Measurements from ENCODE around the gene TRPV6.

TRPV6 gene

GRCh38 chr7:142867398-142868187 lies 18.0 kb downstream of the TRPV6 start:
- FAIRE-seq = no peak

GRCh38 chr7:142867097-142867378 lies 18.5 kb downstream of the TRPV6 start:
- no peak for FAIRE-seq

- no peak for FAIRE-seq
Observed at GRCh38 chr7:142866361-142867096, 19.0 kb downstream of the TRPV6 start.

- FAIRE-seq = no peak
Observed at GRCh38 chr7:142865766-142866165, 19.8 kb downstream of the TRPV6 start.

GRCh38 chr7:142864980-142865747 lies 20.4 kb downstream of the TRPV6 start:
- FAIRE-seq = no peak

GRCh38 chr7:142863891-142864685 lies 21.5 kb downstream of the TRPV6 start:
- FAIRE-seq = no peak

- FAIRE-seq = no peak
Observed at GRCh38 chr7:142862786-142863400, 22.7 kb downstream of the TRPV6 start.

GRCh38 chr7:142862351-142862750 lies 23.2 kb downstream of the TRPV6 start:
- FAIRE-seq = no peak

- FAIRE-seq = no peak
Observed at GRCh38 chr7:142860968-142861367, 24.6 kb downstream of the TRPV6 start.

- FAIRE-seq = no peak
Observed at GRCh38 chr7:142859829-142860228, 25.7 kb downstream of the TRPV6 start.

GRCh38 chr7:142859411-142859810 lies 26.1 kb downstream of the TRPV6 start:
- no peak for FAIRE-seq

- FAIRE-seq = no peak
Observed at GRCh38 chr7:142857625-142858024, 27.9 kb downstream of the TRPV6 start.

GRCh38 chr7:142856565-142857245 lies 28.8 kb downstream of the TRPV6 start:
- FAIRE-seq = no peak

- no peak for FAIRE-seq
Observed at GRCh38 chr7:142855756-142856564, 29.6 kb downstream of the TRPV6 start.

GRCh38 chr7:142855114-142855743 lies 30.3 kb downstream of the TRPV6 start:
- no peak for FAIRE-seq

- FAIRE-seq = no peak
Observed at GRCh38 chr7:142854372-142855113, 31.0 kb downstream of the TRPV6 start, which contains the start of gene EPHB6. Gene EPHB6 (plus strand): TSS chr7:142855076. CDS start chr7:142863228, 8,152 bp downstream.

GRCh38 chr7:142853739-142854371 lies 31.7 kb downstream of the TRPV6 start:
- no peak for FAIRE-seq

- no peak for FAIRE-seq
Observed at GRCh38 chr7:142851919-142852318, 33.6 kb downstream of the TRPV6 start.

- FAIRE-seq = no peak
Observed at GRCh38 chr7:142851269-142851668, 34.3 kb downstream of the TRPV6 start.
